GM12865 (cell line): Measurements from ENCODE around the gene FASTKD3.

Experiments used
- DNase-seq: peaks from one replicate; pipeline ENCODE4 v3.0.0; 2010; ENCODE audit warnings: low read depth
- H3K4me3 ChIP-seq: 2 replicates; pipeline ENCODE4 v1.5.1; 2011; ENCODE audit warnings: mild to moderate bottlenecking, low read depth, low read length, control low read depth
- TF ChIP-seq, protein P1 (sequence below): IDR thresholded peaks from 2 replicates; pipeline ENCODE4 v1.5.1; 2011; ENCODE audit warnings: low read length, control low read depth, low read depth, inconsistent platforms; ENCODE audit not compliant: insufficient read depth; ENCODE audit errors: missing control alignments

Gene FASTKD3

DNA sequence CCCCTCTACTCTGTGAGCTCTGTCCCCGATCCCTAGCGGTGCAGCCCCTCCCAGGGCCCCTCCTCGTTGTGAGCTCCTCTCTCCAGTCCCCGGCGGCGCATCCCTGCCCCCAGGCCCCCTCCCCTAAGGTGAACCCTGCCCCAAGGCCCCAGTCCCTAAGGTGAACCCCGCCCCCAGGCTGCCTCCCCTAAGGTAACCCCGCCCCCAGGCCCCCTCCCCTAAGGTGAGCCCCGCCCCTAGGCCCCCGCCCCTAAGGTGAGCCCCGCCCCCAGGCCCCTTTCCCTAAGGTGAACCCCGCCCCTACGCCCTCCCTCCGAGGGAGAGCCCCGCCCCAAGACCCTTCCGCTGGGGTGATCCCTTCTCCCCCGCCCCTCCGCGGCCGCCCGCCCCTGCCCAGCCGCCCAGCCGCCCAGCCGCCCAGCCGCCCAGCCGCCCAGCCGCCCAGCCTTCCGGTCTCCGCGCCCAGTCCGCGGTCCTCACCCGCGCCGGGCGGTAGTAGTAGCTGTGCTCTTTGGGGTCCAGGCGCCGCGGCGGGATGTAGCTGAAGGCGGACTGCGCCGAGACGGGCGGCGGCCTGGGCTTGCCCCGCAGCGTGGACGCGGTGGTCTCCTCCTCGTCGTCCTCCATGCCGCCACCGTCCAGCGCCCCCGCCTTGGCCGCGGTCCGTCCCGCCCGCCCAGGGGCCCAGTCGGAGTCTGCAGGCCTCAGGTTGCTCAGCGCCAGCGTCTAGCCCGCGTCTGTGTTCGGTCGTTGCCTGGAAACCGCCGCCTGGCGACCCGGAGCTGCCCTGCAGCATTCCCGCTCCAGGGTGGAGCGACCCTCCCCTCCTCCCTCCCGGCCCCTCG, 18.2 kb downstream of the FASTKD3 start, which contains the start of gene CFAP90:
Gene CFAP90 (minus strand): TSS at position 739 of the 845 bp plus-strand sequence. CDS start 112 bp downstream, at position 627.
- no peak for DNase-seq
- TF ChIP-seq, protein P1, sequence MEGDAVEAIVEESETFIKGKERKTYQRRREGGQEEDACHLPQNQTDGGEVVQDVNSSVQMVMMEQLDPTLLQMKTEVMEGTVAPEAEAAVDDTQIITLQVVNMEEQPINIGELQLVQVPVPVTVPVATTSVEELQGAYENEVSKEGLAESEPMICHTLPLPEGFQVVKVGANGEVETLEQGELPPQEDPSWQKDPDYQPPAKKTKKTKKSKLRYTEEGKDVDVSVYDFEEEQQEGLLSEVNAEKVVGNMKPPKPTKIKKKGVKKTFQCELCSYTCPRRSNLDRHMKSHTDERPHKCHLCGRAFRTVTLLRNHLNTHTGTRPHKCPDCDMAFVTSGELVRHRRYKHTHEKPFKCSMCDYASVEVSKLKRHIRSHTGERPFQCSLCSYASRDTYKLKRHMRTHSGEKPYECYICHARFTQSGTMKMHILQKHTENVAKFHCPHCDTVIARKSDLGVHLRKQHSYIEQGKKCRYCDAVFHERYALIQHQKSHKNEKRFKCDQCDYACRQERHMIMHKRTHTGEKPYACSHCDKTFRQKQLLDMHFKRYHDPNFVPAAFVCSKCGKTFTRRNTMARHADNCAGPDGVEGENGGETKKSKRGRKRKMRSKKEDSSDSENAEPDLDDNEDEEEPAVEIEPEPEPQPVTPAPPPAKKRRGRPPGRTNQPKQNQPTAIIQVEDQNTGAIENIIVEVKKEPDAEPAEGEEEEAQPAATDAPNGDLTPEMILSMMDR, result no peak
- no peak within 1 kb of the TSS for H3K4me3 ChIP-seq

DNA sequence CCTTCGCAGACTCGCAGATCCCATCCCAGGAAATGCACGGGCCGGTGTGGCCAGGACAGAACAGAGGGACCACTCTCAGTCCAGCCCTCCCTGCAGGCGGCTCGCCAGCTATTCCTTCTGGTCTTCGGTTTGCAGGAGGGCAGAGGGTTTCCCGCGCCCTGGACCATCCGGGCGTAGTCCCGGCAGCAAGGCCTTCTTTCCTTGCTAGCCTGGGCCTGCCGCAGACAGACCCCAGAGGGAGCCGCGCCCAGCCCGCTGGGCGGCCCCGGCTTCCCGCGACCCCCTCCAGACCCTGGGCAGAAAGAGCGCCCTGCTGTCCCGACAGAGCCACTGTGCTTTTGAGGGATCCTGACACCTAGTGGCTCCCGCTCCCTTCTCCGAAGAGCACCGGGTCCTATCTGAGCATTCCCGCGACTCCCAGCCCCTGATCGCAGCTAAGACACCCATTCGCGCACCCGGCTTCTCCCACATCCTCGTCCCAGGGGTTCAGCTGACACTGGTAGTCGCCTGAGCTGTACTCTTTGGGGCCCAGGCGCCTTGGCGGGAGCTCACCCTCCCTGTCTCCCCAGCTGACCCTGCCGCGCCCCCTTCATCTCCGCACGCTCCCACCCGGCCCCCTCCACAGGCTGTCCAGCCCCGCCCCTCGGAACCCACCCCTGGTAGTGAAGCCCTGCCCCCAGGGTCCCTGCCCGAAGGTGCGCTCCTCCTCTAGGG, 19.0 kb downstream of the FASTKD3 start:
- no peak for DNase-seq
- TF ChIP-seq, protein P1, result no peak
- no peak overlapping the region for H3K4me3 ChIP-seq

DNA sequence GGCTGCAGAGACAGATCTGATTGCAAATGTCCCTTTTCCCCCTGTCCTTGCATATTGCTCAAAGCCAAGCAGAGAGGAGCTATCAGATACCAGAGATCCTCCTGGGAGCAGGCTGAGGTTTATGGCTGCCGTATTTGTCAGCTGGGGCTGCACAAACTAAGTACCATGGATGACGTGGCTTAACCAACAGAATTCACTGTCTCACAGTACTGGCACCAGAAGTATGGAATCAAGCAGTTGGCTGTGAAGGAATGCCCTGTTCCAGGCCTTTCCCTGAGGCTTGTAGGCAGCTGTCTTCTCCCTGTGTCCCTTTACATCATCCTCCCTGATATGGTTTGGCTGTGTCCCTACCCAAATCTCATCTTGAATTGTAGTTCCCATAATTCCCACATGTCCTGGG, 20.5 kb downstream of the FASTKD3 start:
- TF ChIP-seq, protein P1, result no peak
- H3K4me3 ChIP-seq, result no peak overlapping the region
- no peak for DNase-seq

DNA sequence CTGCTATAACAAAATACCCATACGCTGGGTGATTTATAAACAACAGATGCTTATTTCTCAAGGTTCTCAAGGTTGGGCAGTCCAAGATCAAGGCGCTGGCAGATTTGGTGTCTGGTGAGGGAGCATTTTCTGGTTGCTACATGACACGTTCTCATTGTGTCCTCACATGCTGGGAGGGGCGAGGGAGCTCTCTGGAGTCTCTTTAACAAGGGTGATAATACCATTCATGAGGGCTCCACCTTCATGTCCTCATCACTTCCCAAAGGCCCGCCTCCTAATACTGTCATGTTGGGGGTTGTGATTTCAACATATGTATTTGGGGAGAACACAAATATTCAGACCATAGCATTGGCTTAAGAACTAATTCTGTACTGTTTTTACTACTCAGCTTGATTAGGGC, 22.5 kb downstream of the FASTKD3 start:
- TF ChIP-seq, protein P1, result no peak
- no peak overlapping the region for H3K4me3 ChIP-seq
- no peak for DNase-seq

DNA sequence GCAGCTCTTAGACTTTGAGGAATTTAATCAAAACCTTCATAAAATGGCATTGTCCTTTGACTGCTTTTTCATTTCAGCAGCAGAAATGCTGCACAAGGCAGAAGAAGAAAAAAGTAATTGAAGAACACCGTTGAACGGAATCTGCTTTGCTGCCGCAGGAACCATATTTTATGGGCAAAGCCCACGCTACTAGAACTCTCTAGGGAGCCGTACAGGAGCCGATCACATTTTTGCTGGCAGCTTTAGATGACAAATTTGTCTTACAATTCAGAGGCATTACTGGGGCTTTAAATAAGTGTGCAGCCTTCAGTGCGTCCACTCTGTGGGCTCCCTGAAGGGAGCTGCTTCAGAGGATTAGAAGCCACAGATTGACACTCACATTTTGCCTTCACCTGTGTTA, 23.3 kb downstream of the FASTKD3 start:
- H3K4me3 ChIP-seq, result no peak overlapping the region
- DNase-seq, result no peak
- TF ChIP-seq, protein P1, result no peak

DNA sequence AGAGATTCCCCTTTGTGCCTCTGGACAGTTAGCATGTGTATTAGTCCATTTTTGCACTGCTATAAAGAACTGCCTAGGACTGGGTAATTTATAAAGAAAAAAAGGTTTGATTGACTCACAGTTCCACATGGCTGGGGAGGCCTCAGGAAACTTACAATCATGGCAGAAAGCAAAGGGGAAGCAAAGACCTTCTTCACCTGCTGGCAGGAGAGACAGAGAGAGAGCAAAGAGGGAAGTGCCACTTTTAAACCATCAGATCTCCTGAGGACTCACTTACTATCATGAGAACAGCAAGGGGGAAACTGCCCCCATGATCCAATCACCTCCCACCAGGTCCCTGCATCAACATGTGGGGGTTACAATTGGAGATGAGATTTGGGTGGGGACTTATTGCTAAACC, 23.9 kb downstream of the FASTKD3 start:
- no peak overlapping the region for H3K4me3 ChIP-seq
- no peak for DNase-seq
- TF ChIP-seq, protein P1, result no peak

DNA sequence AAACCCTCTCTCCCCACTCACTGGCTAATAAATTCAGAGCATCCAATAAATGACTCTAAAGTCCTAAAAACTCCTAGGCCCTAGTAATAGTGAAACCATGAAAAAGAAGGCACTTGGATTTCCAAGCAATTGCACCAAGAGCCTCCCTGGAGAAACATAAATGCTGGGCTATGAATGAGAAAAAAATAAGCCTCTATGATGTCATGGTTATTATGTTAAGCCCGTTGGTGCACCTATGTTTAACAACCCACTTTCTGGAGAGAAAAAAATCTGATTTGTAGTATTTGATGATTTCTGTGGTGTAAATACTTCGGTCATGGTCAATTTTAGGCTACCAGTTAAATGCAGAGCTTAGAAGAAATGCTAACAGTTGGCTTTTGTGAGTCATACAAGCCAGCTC, 26.3 kb downstream of the FASTKD3 start:
- H3K4me3 ChIP-seq, result no peak overlapping the region
- DNase-seq, result no peak
- TF ChIP-seq, protein P1, result no peak
